Measurements from ENCODE around the gene ZNF367.
A peak's percentile ranks its signal among the peaks of the same experiment; 100 is the strongest.

The ZNF367 gene

GRCh38 chr9:96418083-96418919 is at the start of gene ZNF367:
Gene ZNF367, minus strand, starts transcription at chr9:96418370. Its CDS starts 338 bp downstream, at chr9:96418032.
- DNase-seq (ENCODE audit: extremely low read depth, insufficient read length) = peak; percentile 99
- no peak for TF ChIP-seq CTCF (IDR thresholded peaks at IDR 0.05; ENCODE audit: insufficient read depth, low read length, poor library complexity, severe bottlenecking)
- no peaks in the 10 kb centered on the region for H3K27me3 ChIP-seq (replicated peaks; ENCODE audit: control insufficient read depth, insufficient read depth, low read length)
- H3K36me3 ChIP-seq (ENCODE audit: control insufficient read depth, insufficient read depth, low read length) = no peaks in the 10 kb centered on the region
- peak within 1 kb of the TSS; percentile 93 for H3K4me3 ChIP-seq (replicated peaks; ENCODE audit: low read depth, low read length)

GRCh38 chr9:96467784-96468183 is 49.6 kb upstream of the ZNF367 start:
- H3K36me3 ChIP-seq (ENCODE audit: control insufficient read depth, insufficient read depth, low read length) = no peaks in the 10 kb centered on the region
- no peak overlapping the region for H3K4me3 ChIP-seq (replicated peaks; ENCODE audit: low read depth, low read length)
- no peak for DNase-seq (ENCODE audit: extremely low read depth, insufficient read length)
- H3K27me3 ChIP-seq (replicated peaks; ENCODE audit: control insufficient read depth, insufficient read depth, low read length) = no peaks in the 10 kb centered on the region
- TF ChIP-seq CTCF (IDR thresholded peaks at IDR 0.05; ENCODE audit: insufficient read depth, low read length, poor library complexity, severe bottlenecking) = no peak

- Histone ChIP-seq H3K36me3 (ENCODE audit: control insufficient read depth, insufficient read depth, low read length) (no peaks in the 10 kb centered on the region), H3K4me3 (replicated peaks; ENCODE audit: low read depth, low read length) (no peak overlapping the region), H3K27me3 (replicated peaks; ENCODE audit: control insufficient read depth, insufficient read depth, low read length) (no peaks in the 10 kb centered on the region)
- no peak for TF ChIP-seq CTCF (IDR thresholded peaks at IDR 0.05; ENCODE audit: insufficient read depth, low read length, poor library complexity, severe bottlenecking)
- DNase-seq (ENCODE audit: extremely low read depth, insufficient read length) = no peak
Observed at GRCh38 chr9:96464426-96464825, 46.3 kb upstream of the ZNF367 start.

- H3K4me3 ChIP-seq (replicated peaks; ENCODE audit: low read depth, low read length) = no peak overlapping the region
- TF ChIP-seq CTCF (IDR thresholded peaks at IDR 0.05; ENCODE audit: insufficient read depth, low read length, poor library complexity, severe bottlenecking) = no peak
- DNase-seq (ENCODE audit: extremely low read depth, insufficient read length) = no peak
- H3K36me3 ChIP-seq (ENCODE audit: control insufficient read depth, insufficient read depth, low read length) = no peaks in the 10 kb centered on the region
- H3K27me3 ChIP-seq (replicated peaks; ENCODE audit: control insufficient read depth, insufficient read depth, low read length) = no peaks in the 10 kb centered on the region
Observed at GRCh38 chr9:96462541-96462940, 44.4 kb upstream of the ZNF367 start.

GRCh38 chr9:96461336-96461735 is 43.2 kb upstream of the ZNF367 start:
- no peaks in the 10 kb centered on the region for H3K27me3 ChIP-seq (replicated peaks; ENCODE audit: control insufficient read depth, insufficient read depth, low read length)
- H3K4me3 ChIP-seq (replicated peaks; ENCODE audit: low read depth, low read length) = no peak overlapping the region
- no peak for TF ChIP-seq CTCF (IDR thresholded peaks at IDR 0.05; ENCODE audit: insufficient read depth, low read length, poor library complexity, severe bottlenecking)
- DNase-seq (ENCODE audit: extremely low read depth, insufficient read length) = no peak
- no peaks in the 10 kb centered on the region for H3K36me3 ChIP-seq (ENCODE audit: control insufficient read depth, insufficient read depth, low read length)
